ENCODE results near the gene TRAF5.
A peak's percentile ranks its signal among the peaks of the same experiment; 100 is the strongest.

Gene TRAF5

GRCh38 chr1:211323156-211324063 lies 3.2 kb upstream of the TRAF5 start:
- peak overlapping the region; percentile 16; the same call in 1 of the 2 replicates for H2AFZ ChIP-seq (ENCODE audit: low read depth)
- H3K27ac ChIP-seq = no peak overlapping the region

GRCh38 chr1:211324992-211325775 lies 1.4 kb upstream of the TRAF5 start:
- no peaks in the 10 kb centered on the region for H3K27me3 ChIP-seq (ENCODE audit: insufficient read depth, low read depth)
- no peak overlapping the region for H3K27ac ChIP-seq
- H3K9ac ChIP-seq = no peak overlapping the region
- H2AFZ ChIP-seq (ENCODE audit: low read depth) = no peak overlapping the region
- no peaks in the 10 kb centered on the region for H3K79me2 ChIP-seq (ENCODE audit: insufficient read depth, low read depth)
- no peak overlapping the region for H3K4me3 ChIP-seq (IDR thresholded peaks at IDR 0.05; ENCODE audit: insufficient read depth, low read depth, low read length)
- H4K20me1 ChIP-seq (ENCODE audit: insufficient read depth) = no peaks in the 10 kb centered on the region
- H3K4me1 ChIP-seq (ENCODE audit: low read depth, poor library complexity, severe bottlenecking) = peaks cover 34% of the 10 kb centered on the region
- H3K36me3 ChIP-seq (ENCODE audit: insufficient read depth) = no peaks in the 10 kb centered on the region
- H3K4me2 ChIP-seq = no peak overlapping the region
- no peak for TF ChIP-seq CTCF (conservative IDR thresholded peaks at IDR 0.05; ENCODE audit: low read depth, low read length)

More at GRCh38 chr1:211323156-211324063, 3.2 kb upstream of the TRAF5 start:
- no peak overlapping the region for H3K4me3 ChIP-seq (IDR thresholded peaks at IDR 0.05; ENCODE audit: insufficient read depth, low read depth, low read length)
- H3K4me2 ChIP-seq = no peak overlapping the region
- no peaks in the 10 kb centered on the region for H3K36me3 ChIP-seq (ENCODE audit: insufficient read depth)
- H3K27me3 ChIP-seq (ENCODE audit: insufficient read depth, low read depth) = no peaks in the 10 kb centered on the region
- peak; percentile 97 for TF ChIP-seq CTCF (conservative IDR thresholded peaks at IDR 0.05; ENCODE audit: low read depth, low read length)
- no peak overlapping the region for H3K9ac ChIP-seq
- H4K20me1 ChIP-seq (ENCODE audit: insufficient read depth) = no peaks in the 10 kb centered on the region
- H3K79me2 ChIP-seq (ENCODE audit: insufficient read depth, low read depth) = no peaks in the 10 kb centered on the region
- H3K4me1 ChIP-seq (ENCODE audit: low read depth, poor library complexity, severe bottlenecking) = peaks cover 25% of the 10 kb centered on the region

GRCh38 chr1:211326140-211326527 lies 499 bp upstream of the TRAF5 start:
- peak overlapping the region; percentile 99 for H2AFZ ChIP-seq (ENCODE audit: low read depth)
- no peaks in the 10 kb centered on the region for H4K20me1 ChIP-seq (ENCODE audit: insufficient read depth)
- no peaks in the 10 kb centered on the region for H3K27me3 ChIP-seq (ENCODE audit: insufficient read depth, low read depth)
- H3K4me2 ChIP-seq = peak overlapping the region; percentile 66
- H3K4me1 ChIP-seq (ENCODE audit: low read depth, poor library complexity, severe bottlenecking) = peaks cover 34% of the 10 kb centered on the region
- no peak for TF ChIP-seq CTCF (conservative IDR thresholded peaks at IDR 0.05; ENCODE audit: low read depth, low read length)
- no peaks in the 10 kb centered on the region for H3K36me3 ChIP-seq (ENCODE audit: insufficient read depth)
- H3K9ac ChIP-seq = peak overlapping the region; percentile 83; the same call in 1 of the 2 replicates
- H3K4me3 ChIP-seq (IDR thresholded peaks at IDR 0.05; ENCODE audit: insufficient read depth, low read depth, low read length) = no peak overlapping the region
- peak overlapping the region; percentile 21; the same call in 1 of the 2 replicates for H3K27ac ChIP-seq
- H3K79me2 ChIP-seq (ENCODE audit: insufficient read depth, low read depth) = no peaks in the 10 kb centered on the region

- Histone ChIP-seq H3K27me3 (ENCODE audit: insufficient read depth, low read depth) (no peaks in the 10 kb centered on the region), H3K4me3 (IDR thresholded peaks at IDR 0.05; ENCODE audit: insufficient read depth, low read depth, low read length) (peak overlapping the region; percentile 65), H3K27ac (peak overlapping the region; percentile 49), H2AFZ (ENCODE audit: low read depth) (peak overlapping the region; percentile 99), H3K4me1 (ENCODE audit: low read depth, poor library complexity, severe bottlenecking) (peaks cover 34% of the 10 kb centered on the region), H3K36me3 (ENCODE audit: insufficient read depth) (no peaks in the 10 kb centered on the region), H4K20me1 (ENCODE audit: insufficient read depth) (no peaks in the 10 kb centered on the region), H3K4me2 (peak overlapping the region; percentile 96), H3K9ac (peak overlapping the region; percentile 83), H3K79me2 (ENCODE audit: insufficient read depth, low read depth) (no peaks in the 10 kb centered on the region)
- no peak for TF ChIP-seq CTCF (conservative IDR thresholded peaks at IDR 0.05; ENCODE audit: low read depth, low read length)
Measured at GRCh38 chr1:211327346-211327921, 801 bp downstream of the TRAF5 start.

Data from KMS-11 (cell line).